Activated gamma-delta T cell treated with anti-CD3 and anti-CD28 coated beads, Interleukin-2, amount 50 U/mL, for 16 hours (primary cell): ENCODE measurements around the gene SREBF2.

Source experiments
- DNase-seq: peaks from one replicate; pipeline ENCODE4 v3.0.0-alpha.2; 2020; ENCODE audit warnings: low read depth

SREBF2 gene

GRCh38 chr22:41922328-41922727, 89.4 kb downstream of the SREBF2 start:
- DNase-seq: no peak

GRCh38 chr22:41922940-41923594, 90.2 kb downstream of the SREBF2 start:
- no peak for DNase-seq

GRCh38 chr22:41923595-41924276, 90.8 kb downstream of the SREBF2 start:
- no peak for DNase-seq

- DNase-seq: peak; percentile 61
Observed at GRCh38 chr22:41925783-41926460, 93.0 kb downstream of the SREBF2 start.

- no peak for DNase-seq
Observed at GRCh38 chr22:41927813-41928212, 94.9 kb downstream of the SREBF2 start.

- no peak for DNase-seq
Observed at GRCh38 chr22:41928593-41929417, 95.9 kb downstream of the SREBF2 start.

- no peak for DNase-seq
Observed at GRCh38 chr22:41929418-41929810, 96.5 kb downstream of the SREBF2 start.

GRCh38 chr22:41931701-41932269, 98.9 kb downstream of the SREBF2 start:
- DNase-seq: no peak

GRCh38 chr22:41932353-41932752, 99.4 kb downstream of the SREBF2 start:
- DNase-seq: no peak

- DNase-seq: no peak
Observed at GRCh38 chr22:41933411-41934177, 100.7 kb downstream of the SREBF2 start.

GRCh38 chr22:41934284-41935014, 101.5 kb downstream of the SREBF2 start:
- DNase-seq: no peak

GRCh38 chr22:41935015-41935351, 102.1 kb downstream of the SREBF2 start:
- no peak for DNase-seq

GRCh38 chr22:41935509-41935908, 102.6 kb downstream of the SREBF2 start:
- no peak for DNase-seq

GRCh38 chr22:41936894-41937169, 103.9 kb downstream of the SREBF2 start:
- DNase-seq: no peak

GRCh38 chr22:41939981-41940831, 107.3 kb downstream of the SREBF2 start:
- DNase-seq: peak; percentile 90

- peak; percentile 77 for DNase-seq
Observed at GRCh38 chr22:41940832-41941765, 108.2 kb downstream of the SREBF2 start.

GRCh38 chr22:41943661-41944209, 110.8 kb downstream of the SREBF2 start:
- DNase-seq: no peak

- peak; percentile 81 for DNase-seq
Observed at GRCh38 chr22:41946629-41947423, 113.9 kb downstream of the SREBF2 start, which contains the start of gene CENPM. Gene CENPM (minus strand): TSS chr22:41947152. CDS start chr22:41947076, 76 bp downstream.
